ENCODE measurements around the gene USP7.

USP7 gene

DNA sequence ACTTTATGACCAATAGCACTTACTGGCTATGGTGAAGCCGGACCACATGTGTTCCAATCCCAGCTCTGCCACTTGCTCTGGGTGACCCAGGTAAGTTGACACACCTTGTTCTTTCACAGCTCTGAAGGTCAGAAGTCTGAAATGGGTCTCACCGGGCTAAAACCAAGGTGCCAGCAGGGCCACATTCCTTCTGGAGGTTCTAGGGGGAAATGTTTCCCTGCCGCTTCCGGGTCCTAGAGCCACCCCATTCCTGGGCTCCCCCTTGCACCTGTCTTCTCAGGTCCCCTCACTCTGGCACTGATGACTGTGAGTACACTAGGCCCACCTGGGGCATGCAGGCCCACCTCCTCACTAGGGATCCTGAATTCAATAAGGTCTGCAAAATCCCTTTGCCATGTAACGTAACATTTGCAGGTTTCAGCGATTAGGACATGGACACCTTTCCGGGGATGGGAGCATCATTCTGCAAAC, 11.4 kb downstream of the USP7 start:
- DNase-seq: no peak

DNA sequence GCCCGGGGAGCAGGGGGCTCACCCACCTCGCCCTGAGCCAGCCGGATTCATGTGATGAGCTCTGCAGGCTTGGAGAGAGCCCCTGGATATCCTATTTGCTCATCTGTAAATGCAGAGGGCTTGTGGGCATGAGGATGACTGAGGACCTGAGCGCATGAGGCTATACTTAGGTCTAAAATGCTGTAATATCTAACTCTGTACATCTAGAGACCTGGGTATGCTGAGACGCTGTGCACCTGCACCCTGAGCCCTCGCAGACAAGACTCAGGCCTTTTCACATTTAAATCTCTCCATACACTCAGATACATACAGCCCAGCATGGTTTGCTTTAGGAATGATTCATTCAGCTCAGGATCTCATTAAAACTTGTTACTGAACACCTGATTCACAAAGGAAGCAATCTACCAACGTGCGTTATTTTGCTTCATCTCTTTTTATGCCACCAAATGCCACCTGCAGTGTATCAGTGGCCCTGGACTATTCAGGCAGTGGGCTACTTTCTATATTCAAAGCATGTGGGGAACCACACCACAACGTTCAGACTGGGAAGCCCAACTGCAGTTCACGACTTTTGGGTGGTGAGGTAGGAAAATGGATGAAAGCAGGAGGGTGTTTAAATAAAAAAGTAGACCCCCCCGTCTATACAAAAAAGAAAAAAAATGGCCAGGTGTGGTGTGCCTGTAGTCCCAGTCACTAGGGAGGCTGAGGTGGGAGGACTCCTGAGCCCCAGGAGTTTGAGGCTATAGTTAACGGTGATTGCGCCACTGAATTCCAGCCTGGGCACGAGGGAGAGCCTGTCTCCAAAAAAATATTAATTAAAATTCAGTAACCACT, 12.0 kb downstream of the USP7 start:
- no peak for DNase-seq

DNA sequence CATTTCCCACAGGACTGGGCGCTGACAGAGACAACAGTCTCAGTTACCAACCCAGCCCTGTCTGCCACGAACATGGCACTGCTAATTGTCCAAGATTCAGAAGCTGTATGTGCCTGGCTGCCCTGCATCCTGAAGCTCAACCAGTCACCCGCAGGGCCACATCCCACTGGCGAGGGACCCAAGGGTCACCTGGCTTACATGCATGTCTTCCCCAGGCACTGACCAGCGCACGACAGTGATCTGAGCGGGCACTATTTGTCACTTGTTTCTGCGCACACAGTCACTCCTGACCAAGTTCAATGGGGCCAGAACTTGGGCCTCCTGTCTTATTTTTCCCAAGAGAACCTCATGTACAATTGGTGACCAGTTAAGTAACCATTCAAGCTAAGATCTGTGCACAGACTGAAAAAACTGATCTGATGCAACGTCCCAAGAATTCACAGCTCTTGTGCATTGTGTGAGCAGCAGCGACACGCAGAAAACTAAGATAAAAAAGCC, 13.1 kb downstream of the USP7 start:
- DNase-seq: no peak

DNA sequence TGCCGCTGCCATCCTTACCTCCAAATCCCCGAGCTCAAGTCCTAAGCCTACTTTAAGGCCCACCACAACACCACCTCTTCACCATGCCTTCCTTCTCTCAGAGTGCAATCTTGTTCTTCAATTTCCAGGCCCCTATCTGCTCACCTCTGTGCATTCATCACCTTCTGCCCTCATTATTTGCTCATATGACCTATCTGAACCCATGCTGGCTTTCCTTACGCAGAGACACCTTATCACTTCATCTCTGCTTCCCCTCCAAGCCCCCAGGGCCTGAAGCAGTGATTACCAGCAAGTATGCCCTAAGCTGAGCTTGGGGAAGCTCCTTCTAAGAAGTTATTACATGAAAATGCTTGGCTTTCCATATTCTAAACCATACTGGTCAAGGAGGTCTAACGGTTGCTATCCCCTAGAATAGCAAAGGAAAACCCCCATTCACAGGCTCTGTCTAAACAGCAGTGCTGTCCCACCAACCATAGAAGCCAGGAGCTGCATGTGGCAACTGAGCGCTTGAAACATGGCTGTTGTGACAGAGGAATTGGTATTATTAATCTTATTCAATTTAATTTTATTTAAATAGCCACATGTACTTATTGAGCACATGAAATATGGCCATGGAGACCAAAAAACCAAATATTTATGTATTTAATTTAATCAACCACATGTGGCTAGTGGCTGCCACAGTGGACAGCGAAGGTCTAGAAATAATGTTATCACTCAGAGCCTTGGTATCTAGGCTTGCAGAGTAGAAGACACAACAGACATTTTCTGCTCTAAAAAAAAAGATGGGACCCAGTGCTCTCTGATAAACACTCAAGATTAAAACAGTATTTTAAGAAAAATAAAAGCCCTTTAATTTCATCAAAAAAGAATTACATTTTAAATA, 13.9 kb downstream of the USP7 start:
- no peak for DNase-seq

DNA sequence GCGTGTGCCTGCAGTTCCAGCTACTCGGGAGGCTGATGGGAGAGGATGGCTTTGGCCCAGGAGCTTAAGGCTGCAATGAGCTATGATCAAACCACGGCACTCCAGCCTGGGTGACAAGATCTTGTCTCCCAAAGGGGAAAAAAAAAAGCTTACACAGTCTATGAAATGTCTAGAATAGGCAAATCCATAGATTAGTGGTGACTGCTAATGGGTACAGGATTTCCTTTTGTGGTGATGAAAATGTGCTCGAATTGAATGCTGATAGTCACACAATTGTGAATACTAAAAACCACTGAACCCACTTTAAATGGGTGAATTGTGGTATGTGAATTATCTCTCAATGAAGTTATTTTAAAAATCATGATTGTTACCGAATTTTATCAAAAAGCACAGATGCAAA, 14.9 kb downstream of the USP7 start:
- no peak for DNase-seq

DNA sequence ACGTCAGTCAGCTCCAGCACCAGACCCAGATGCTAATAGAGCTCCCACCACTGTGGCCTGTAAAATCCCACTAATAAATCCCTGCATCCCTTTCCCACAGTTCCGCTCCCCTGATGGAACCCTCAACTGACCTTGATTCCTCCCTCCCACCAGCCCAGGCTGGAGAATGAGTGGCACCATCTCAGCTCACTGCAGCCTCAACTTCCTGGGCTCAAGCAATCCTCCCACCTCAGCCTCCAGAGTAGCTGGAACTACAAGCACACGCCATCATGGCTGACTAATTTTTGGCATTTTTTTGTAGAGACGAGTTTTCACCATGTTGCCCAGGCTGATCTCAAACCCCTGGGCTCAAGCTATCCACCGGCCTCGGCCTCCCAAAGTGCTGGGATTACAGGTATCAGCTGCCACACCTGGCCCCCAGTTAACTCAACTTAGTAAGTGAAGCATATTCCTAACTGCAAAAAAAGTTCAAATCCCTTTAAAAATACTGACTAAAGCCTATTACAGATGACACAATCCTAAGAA, 15.6 kb downstream of the USP7 start:
- DNase-seq: no peak

DNA sequence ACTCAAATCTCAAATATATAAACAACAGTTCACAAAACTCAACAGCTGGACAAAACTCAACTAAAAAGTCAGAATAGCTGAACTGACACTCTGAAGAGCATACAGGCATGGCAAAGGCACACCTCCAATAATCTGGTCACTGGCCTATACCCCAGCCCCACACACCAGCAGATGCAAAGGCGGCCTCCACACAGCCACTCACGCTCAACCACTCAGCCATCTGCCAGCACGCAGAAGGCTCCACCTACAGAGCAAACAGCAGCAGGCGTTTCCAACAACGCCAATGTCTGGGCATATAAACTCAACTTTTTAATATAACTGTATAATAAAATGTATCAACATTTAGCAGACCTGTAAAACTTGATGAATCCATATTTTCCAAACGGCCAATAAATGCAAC, 17.2 kb downstream of the USP7 start:
- DNase-seq: peak in 2 of 56 donors; percentile 10

DNA sequence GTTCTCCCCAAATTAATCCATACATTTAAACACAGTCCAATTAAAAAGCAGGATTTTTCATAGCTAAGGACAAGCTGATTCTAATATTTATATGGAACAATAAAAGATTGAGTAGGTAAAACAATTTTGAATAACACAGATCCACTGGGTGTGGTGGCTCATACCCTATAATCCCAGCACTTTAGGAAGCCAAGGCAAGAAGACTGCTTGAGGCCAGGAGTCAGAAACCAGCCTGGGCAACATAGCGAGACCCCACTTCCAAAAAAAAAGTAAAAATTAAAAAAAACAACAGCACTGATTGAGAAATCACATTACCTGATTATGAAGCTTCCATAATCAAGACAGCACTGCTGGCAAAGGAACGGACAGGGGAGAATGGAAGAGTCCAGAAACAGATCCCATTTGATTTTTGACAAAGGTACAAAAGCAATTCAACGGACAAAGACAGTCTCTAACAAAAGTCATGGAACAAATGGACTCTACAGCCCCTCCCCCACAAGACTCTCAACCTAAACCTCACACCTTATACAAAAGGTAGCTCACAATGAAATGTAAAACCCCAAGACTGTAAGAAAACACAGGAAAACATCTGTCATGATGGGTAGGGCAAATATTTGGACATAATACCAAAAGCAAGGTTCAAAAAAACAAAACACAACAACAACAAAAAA, 17.9 kb downstream of the USP7 start:
- no peak for DNase-seq

DNA sequence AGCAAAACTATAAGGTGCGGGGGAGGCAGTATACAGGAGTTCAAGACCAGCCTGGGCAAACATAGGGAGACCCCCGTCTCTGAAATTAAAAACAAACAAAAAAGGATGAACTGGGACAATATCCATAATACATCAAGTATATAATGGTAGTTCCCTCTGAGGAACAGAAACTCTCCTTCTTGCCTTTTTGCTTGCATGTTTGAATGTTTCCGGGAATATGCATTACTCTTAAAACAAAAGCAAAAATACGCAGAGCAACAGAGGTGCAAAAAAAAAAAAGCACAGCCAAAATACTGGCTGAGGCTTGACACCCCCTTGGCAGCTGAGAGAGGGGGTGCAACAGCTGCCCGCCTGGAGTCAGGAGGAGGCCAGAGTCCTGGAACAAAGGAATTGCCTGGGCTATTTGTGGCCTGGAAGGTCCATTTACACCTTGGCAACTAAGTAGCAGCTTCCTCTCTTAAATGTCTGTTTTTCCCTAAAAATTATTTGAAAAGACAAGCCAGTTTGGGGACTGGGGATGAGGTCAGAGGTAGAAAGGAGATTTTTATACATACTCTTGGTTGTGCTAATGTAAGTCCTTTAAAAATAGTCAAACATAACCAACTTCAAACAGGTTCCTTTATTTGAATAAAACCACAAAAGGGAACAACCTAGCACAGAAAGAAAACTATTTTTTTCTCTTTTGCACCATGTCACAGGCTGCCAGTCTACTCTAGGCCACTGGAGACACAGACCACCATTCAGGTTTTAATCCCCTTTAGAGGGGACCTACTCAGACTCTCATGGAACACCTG, 19.5 kb downstream of the USP7 start:
- no peak for DNase-seq

DNA sequence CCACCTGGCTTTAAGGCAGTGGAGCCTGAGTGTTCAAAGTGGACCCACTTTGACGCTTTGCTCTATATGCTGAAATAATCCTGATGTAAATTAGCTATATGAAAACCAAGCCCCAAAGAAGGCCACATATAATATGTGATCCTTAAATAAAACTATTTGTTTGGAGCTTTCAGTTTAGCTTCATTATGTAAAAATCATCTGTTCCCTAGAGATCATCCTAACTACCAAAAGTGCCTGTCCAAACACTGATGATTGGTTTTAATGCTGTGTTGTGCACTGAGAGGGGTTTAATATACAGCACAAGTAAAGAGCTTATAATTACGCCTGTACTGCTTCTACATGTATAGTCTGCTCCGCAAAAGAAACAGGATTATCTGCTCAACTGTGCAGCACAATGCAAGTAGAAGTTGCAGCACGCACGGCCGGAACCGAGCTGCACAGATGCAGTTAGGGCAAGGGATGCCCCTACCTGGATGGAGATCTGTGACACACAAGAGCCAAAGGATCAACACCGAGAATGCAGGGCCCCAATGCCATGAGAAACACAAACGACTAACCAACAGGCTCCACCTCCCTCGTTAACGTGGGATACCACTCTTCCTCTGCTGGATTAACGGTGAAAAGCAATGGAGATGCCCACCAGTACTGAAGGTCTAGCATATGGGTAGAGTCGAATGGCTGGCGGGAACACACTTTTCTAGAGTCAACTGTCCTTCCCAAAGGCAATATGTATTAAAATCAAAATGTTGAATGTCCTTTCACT, 20.5 kb downstream of the USP7 start:
- DNase-seq: no peak

DNA sequence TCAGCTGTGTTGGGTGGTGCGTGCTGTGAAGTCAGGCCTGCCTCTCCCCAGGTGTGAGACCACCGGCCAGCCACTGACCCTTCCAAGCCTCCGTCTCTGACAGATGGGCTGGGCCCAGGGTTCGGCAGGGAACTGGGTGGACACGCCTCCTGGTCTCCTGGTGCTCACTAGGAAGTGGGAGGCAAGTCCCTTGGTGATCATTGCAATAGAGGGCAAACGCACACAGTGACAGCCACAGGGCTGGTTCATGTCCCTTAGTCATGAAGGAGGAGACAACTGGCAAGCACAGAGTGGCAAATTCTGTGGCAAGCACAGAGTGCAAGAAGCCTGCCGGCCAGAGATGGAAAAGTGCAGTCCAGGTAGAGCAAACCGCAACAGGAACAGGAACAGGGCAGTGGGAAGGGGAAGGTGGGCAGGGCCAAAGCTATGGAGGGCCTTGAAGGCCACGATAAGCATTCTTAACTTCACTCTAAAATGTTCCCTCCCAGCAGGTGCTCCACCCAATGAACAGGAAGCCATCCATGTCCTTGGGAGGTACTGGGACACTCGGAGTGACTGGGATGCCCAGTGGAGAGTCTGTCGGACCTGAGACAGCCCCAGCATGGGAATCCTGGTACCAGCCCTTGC, 21.9 kb downstream of the USP7 start:
- DNase-seq: no peak

DNA sequence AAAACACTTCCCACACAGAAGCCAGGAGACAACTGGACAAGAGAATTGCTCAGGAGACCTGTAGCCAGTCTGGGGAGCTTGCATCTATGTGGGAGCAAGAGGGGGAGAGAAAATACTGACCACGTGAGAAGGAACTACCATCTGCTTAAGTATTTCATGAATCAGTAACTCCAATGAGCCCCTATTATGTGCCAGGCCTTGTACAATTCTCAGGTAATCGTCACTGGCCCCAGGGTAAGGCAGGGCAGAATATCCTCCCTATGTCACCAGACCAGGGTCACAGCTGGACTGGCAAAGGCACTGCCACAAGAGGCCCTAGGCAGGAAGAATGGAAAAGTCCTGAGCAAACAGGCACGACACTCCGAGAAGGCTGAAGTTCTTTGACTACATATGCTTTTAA, 25.9 kb downstream of the USP7 start:
- DNase-seq: no peak

DNA sequence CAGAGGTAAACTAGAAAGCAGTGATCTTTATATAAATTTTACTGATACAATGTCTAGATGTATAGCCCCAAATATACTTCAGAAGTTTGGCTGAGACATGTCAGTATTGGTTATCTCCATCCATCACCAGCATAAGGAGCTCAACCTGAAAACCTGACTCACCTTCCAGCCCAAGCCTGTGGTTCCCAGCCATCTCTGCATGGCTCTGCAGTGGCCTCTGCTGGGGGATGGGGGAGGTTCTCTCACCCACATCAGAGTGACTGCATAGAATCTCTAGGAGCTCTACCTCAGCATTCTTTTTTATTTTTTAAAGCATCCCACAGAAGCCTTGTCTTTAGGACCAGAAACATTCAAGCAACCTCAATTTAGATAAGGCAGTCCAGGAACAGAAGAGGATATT, 27.3 kb downstream of the USP7 start:
- peak in 7 of 56 donors; percentile 1 to 9 (median 4) for DNase-seq

DNA sequence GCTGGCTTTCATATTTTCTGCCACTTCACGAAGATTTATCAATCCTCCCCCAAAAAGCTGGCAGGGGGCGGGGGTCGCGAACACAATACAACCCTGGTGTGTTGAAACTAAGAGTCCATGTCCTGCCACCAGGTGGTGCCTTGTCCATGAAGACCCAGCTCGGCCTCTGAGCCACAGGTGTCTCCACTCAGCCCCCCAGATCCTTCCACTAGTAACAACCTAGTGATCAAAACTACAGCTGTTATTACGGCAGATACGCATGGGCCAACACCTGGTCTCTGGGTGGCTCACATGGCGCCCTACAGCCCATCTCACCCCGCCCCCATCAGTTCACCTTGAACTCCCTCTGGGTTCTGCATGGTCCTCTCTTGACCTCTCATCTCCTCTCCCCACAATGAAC, 27.7 kb downstream of the USP7 start:
- no peak for DNase-seq

DNA sequence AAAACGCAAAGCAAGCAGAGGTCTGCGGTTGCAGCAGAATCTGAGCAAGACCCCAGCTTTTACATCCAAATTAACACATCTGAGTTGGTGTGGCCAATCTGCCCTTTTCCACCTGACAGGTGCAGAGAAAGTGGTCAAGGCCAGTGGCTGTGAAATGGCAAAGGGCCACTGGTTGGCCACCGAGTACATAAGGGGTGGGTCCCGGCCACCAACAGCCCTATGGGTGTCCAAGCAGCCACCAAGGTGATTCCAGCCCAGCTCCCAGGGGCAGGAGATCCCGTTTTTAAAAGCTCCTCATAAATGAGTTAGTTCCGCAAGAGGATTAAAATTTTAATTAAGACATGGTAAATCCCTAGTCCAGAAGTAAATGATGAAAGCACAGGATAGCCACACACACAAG, 29.1 kb downstream of the USP7 start:
- DNase-seq: no peak

DNA sequence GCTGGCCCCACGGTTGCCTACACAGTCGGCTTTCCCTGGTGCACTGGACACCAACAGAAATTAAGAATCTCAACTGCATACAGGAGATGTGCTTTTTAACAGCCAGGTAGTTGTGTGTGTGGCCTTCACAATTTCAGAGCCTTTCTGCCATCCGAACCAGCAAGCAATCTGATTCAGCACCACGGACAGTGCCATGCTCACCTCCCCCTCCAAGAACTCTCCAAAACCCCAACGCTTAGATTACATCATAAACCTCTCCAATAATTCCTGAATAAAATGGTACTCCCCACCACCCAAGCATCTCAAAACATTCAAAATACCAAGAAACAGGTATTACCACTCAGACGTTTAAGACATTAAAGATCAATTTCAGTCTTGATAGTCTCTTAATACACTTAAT, 31.8 kb downstream of the USP7 start:
- peak in 5 of 56 donors; percentile 5 to 22 (median 13) for DNase-seq

DNA sequence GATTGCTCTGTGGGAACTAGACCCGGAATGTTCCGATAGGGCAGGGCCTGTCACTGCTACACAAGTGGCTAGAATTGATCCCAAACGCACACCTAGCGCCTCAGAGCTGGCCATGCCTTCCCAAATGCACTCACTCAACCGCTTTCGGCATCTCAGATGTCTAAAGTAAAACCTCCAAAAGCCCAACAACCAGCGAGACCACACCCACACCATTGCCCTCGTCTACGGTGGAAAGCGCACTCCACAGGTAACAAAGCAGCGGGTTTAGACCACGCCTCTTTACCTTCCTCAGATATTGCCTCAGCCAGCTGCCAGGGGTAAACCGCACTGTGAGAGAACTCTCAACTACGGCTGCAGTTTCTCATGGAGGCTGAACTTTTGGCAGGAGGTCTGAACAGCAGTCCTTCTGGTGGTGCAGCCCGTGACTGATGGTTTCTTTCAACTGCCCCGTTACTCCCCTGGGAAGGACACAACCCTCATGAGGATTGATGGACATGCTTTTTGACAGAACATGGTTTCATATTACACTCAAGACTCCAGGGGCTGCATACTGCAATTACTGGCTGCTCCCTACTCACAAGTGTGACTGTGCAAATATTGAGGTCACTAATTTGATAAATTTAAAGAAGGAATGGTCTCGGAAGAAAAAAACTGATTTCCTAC, 34.5 kb downstream of the USP7 start:
- no peak for DNase-seq

DNA sequence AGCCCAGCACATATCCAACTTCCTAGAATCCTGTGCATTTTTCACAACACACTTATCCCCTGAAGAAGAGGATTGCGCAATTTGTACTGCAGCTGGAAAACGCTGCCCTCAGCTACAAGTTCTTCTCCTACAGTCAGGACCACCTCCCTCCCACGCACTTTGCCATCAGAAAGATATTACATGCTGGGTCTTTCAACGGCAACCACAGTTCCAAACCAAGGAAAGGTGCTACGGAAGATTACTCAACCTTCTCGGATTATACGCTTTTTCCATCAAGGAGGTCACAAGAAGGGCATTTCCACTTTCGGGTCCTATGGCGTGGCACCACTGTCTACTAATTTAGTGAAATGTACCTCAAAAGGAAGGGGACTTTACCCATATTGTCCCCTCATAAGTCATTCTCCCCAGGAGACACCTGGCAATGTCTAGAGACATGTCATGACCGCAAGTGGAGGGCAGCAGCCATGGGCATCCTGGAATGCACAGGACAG, 35.2 kb downstream of the USP7 start:
- DNase-seq: no peak

DNA sequence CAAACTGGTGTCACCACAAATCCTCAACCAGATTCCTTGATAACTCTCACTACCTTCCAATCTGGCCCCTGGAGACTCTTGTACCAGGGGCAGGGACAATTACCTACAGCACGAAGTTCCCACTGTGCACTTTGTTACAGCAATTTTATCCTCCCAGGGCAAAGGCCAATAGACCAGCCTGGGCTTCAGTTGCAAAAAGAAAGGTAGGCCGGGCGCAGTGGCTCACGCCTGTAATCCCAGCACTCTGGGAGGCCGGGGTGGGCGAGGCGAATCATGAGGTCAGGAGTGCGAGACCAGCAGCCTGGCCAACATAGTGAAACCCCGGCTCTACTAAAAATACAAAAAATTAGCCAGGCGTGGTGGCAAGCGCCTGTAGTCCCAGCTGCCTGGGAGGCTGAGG, 36.9 kb downstream of the USP7 start:
- no peak for DNase-seq
